HTR-8/SVneo (cell line): ENCODE measurements around the gene XYLT1.

Experiments used
- DNase-seq: peaks from one replicate; pipeline ENCODE4 v3.0.0; 2011; ENCODE audit warnings: low spot score, mixed read lengths; ENCODE audit not compliant: insufficient read length
- FAIRE-seq: peaks from 2 replicates; lab custom pipeline; 2011; peaks lifted over from hg19 to GRCh38; lab: Jason Lieb, UNC

Gene XYLT1

DNA sequence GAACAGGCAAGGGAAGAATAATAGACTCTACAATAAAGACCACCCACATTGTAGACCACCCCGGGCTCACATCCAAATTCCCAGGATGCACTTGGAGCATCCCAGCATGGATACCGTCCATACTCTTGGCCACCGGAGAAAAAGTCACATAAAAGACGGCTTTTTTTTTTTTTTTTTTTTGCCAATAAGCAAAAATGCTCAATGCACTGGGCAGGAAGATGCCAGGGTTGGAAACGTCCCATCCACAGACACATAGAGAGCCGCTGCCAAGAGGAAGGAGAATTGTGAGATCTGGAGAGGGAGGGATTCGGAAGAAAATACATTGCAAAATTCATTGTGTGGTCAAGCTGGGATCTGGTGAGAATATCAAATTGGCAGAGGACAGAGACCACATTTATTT, 286.7 kb downstream of the XYLT1 start:
- no peak for FAIRE-seq
- DNase-seq: no peak

DNA sequence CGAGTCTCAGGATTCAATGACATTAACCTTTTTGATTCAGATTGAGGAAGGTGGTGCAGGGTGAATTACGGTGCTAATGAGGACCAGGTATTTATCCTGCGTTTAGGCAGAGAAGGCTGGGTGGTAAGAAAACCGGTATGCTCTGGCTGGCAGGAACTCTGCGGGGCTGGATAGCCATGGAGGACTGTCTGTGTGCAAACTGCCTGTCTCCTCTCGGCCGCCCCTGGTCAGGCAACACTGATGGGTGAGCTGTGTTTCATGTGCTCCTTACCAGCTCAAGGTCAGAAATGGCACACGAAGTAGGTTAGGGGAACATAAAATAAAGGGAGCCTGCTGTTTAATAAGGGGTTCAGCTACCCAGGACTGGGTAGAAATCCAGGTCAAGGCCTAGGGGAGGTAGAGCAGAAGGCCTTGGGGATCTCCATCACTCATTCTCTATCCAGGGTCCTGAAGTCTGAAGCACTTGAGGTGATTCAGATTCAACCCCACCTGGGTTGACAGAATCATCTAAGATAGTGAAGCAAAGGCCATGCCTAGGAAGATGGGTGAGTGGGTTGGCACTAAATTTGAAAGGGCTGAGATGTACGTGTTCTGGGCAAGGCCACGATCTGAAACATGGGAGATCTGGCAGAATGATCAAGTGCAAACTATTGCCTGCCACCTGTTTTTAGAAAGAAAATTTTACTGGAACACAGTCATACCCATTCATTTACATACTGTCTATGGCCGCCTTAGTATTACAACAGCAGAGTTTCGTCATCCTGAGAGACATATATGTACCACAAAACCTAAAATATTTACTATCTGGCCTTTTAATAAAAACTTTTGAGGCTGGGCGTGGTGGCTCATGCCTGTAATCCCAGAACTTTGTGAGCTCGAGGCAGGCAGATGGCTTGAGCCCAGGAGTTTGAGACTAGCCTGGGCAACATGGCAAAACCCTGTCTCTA, 292.5 kb downstream of the XYLT1 start:
- FAIRE-seq (no peak), DNase-seq (no peak)

DNA sequence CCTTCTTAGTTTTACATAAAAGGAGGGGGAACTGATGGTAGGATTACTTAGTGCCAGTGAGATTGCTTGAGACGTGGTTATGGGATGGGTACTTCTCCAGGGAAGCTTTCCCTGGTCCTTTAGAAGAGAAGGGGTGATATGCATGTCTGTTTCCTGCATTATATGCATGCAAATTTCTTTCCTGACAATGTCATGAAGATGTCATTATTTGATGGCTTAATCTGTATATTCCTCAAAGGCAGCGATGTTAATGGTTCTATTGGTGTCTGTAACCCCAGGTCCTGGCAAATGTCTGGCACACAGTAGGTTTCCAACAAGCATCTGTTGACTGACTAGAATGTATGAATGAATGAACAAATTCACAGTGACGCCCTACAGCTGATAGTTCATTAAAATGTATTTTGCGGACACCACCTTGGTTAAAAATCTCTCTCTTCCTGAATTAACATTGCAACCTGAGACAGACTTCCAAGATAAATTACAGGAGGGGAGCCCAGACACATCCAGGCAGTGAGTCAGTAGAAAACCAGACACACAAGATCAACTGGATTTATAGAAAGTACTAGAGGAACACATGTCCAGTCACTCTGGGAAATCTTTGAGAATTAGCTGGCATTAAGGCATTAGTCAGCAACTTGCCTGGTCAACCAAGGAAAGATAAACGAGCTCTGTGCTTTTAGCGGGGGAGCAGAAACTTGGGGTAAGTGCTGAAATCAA, 293.4 kb downstream of the XYLT1 start:
- FAIRE-seq (no peak), DNase-seq (no peak)

DNA sequence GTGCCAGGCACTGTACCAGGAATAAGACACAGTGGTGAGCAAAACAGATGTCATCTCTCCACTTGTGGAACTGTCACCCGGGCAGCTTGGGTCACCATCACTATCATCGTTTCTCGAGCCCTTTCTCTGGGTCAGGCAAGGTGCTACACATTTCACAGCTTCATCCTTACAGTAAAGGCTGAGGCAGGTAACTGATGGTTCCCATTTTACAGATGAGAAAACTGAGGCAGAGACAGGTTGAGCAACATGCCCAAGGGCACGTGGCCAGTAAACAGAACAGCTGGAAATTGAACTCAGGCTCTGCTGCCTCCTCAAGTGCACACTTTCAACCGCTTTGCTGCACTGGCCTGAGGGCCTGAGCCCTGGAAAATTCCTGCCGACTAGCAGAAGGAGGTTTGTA, 294.6 kb downstream of the XYLT1 start:
- DNase-seq: no peak
- FAIRE-seq: no peak

DNA sequence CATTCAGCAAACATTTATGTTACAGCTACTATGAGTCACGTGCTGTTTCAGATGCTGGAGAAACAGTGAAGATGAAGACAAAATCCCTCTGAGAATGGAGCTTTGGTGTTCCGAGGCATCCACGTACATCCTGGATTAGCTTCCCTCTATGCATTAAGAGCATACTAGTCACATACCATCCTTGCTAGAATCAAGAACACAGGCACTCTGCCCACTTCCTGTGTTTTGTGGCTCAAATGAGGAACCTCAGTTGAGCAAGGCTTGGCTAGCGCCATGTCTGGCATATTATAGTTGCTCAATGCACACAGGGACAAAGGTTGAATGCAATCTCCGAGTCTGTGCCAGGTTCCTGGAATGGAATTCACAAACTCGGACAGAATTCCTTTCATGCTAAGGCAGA, 297.5 kb downstream of the XYLT1 start:
- DNase-seq (no peak), FAIRE-seq (no peak)

DNA sequence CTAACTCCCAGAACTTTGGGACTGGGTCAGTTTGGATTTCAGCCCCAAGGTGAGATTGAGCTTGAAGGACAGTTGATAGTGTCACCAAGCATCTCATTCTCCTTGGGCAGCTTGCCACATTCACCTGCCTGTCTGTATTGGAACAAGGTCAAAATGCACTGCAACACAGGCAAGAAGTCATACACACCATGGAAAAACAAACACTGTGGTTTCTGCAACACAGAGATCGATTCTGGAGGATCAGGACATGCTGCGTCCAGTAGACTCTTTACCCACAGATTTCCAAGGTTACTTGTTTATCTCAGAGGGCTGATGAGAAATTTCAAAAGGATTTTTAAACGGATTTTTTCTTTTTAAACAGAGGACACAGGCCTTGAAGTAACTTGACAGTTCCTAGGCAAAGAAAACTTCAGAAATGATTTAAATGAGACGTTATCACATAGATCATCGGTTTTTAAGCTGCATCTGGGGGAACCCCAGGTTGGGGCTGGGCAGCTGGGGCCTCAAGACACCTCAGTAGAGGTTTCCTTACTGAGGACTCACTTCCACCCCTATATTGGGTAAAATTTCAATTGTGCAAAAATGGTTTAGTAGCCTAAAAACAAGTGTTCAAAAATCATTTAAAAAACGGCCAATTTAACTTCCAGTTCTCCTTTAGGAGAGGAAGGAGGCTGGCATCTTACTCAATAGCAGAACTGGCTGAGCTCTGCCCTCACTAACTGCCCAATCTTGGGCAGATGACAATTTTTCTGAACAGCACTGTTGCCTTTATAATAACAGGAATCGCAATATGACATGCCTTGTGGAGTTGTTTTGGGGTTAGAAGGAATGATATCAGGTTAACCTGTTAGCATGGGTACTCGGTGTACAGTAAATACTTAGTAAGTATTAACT, 299.3 kb downstream of the XYLT1 start:
- DNase-seq (no peak), FAIRE-seq (no peak)

DNA sequence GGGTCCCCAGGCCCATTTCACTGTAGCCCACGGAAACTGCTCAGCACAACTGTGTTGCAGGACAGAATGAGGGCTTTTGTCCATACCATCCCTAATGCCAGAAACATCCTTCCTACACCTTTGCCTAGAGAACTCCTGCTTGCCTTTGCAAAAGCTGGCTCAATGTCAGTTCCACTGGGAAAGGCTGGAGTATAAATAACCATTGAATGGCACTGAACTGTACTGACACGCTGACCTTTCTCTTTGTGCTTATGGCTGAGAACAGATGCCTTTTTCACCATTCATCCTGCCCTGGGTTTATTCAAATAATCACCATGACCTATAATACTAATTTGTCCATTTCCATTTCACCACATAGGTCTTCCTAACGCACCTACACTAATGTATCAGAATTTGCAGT, 300.3 kb downstream of the XYLT1 start:
- DNase-seq (no peak), FAIRE-seq (no peak)

DNA sequence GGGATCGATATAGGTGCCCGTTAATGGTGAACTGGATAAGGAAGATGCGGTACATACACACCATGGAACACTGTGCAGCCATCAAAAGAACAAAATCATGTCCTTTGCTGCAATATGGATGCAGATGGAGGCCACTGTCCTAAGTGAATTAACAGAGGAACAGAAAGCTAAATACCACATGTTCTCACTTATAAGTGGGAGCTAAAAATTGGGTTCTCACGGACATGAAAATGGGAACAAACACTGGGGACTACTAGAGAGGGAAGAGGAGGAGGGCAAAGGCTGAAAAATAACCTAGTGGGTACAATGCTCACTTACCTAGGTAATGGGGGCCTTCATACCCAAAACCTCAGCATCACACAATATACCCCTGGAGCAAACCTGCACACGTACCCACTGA, 302.6 kb downstream of the XYLT1 start:
- FAIRE-seq (no peak), DNase-seq (no peak)

DNA sequence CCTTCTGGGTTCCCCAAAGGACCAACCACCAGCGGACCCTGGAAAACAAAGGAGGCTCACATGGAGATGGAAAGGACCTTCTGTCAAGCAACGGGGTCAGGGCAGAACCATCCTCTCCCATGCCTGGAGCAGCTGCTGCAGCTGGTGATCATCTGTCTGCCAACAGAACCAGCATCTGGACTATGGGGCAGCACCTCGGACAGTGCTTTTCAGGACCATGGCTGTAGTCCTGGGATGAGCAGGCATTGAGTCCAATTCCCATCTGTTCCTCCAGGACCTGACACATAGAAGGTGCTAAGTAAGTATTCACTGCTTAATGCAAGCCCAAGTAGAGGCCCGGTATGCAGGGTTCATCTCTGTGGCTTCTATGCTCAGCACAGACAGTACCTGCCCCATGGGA, 304.7 kb downstream of the XYLT1 start:
- no peak for DNase-seq
- no peak for FAIRE-seq

DNA sequence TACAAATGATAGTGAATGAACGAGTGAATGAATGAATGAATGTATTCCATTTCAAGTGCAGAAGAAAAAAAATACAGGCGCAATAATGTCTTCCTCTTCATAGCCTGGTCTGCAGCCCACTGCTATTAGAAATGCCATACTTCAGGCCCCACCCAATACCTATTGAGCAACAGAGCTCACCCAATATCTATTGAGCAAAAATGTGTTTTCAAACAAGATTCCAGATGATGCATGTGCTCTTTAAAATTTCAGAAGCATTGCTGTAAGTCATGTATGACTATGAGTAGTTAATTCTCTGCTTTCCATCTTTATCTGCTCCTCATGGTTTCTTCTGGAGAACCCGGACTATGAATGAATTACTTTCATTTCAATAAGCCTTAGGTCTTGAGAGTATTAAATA, 308.2 kb downstream of the XYLT1 start:
- FAIRE-seq (no peak), DNase-seq (no peak)

DNA sequence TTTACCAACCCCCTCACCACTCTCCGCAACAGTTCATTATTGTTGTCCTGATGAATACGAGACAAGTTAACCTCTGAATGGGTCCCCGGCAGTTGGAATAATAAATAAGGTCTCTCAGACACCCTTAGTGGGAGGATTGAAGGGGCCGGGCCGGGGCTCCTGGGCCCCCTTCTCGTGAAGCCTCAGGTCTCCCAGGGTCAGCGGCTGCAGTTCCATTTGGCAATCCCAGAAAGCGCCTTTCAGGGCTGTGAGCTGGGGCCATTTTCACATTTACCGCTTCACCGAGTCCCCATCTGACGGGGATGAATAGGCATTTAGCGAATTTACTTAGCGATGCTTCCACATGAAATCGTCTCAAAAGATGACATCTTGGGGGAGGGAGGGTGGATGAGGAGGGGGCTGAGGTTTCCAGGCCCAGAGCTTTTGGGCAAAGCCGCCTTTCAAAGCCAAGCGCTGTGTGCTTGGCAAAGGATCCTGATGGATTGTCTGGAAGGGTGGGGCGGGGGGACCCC, 309.8 kb downstream of the XYLT1 start:
- FAIRE-seq (no peak), DNase-seq (no peak)

DNA sequence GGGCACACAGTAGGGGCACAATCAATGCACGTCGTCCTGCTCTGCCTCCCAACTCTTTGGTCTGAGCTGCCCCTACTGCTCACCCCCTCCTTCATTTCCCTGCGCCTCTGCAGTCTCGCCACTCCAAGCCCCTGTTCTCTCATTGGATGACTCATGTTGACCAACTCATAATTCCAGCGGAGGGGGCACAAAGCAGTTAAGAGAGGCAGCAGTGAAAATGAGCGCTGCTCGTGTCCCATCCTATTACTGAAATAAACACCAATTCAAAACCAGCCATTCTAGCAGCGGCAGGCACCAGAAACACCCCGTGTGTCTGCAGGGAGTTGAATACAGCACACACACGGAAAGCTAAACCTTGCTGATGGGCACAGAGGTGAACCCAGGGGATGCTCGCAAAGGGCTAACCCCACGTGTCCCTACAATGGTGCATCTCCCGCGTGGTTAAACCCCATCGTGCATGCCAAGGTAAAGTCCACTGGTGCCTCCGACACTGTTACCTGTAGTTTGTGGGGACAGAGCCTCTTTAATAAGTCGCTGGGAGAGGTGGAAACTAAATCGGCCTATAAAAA, 310.4 kb downstream of the XYLT1 start:
- FAIRE-seq (no peak), DNase-seq (no peak)

DNA sequence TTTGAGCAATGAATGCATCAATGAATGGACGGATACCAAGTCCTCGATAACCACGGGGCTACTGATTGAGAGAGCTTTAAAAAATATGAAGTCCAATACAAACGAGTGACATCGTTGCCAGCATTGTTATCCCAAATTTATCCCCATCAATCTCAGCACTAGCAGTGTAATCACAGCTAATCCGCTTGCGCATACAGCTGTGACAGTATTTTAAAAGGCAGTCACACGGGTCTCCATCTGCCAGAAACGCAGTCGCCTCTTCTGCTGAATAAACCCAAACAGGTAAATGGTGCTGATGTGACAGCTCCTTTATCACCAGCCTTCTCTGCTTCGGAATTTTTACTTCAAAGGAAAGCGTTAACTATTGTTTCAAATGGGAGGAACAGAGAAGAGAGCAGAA, 311.1 kb downstream of the XYLT1 start:
- no peak for DNase-seq
- no peak for FAIRE-seq

DNA sequence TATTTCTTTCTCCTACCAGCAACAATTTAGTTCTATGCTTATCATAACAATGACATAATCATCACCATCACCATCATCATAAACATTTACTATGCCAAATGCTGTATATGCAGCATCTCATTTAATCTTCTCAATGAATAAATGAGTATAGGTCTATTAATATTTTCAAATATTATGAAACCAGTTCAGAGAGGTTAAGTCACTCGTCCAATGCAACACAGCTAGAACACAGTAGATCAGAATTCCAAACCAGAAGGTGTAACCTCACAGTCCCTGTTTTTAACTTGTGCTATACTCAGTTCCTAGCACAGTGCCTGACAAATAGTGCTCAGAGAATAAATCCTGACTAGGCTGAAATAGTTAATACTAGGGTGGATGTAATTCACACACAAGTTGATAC, 314.8 kb downstream of the XYLT1 start:
- FAIRE-seq (no peak), DNase-seq (no peak)

DNA sequence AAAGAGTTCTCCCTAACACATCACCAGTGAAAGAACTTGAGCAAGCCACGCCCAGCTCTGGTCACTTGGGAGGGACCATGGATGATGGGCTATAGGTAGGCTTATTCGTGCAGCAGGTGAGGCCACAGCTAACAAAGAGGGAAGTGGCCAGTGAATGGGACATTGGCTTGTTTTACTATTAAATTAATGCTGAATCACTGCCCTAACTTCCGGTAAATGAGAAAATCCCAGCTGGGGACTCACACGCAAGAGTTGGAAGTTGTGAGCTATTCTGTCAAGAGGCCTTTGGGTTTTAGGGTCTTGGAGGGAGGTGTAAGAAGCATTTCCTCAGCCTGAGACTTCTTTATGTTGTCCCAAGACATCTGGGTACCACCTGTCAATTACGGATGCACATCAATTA, 315.3 kb downstream of the XYLT1 start:
- DNase-seq: no peak
- no peak for FAIRE-seq

DNA sequence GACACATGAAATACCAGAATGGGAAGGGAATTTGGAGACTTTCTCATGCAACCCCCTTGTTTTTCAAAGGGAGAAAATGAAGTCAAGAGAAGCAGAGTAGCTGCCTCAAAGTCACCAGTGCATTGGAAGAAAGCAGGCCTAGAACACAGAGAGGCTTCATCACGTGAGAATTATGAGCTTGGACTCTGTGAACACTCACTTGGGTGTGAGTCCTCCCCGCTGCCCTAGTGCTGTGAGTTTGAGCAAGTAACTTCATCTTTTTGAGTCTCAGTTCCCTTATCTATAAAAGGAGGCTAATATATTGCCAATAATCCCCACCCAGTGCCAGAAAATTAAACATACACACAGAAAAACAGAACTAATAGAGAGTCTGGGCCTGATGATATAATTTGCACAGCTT, 315.8 kb downstream of the XYLT1 start:
- FAIRE-seq: no peak
- no peak for DNase-seq

DNA sequence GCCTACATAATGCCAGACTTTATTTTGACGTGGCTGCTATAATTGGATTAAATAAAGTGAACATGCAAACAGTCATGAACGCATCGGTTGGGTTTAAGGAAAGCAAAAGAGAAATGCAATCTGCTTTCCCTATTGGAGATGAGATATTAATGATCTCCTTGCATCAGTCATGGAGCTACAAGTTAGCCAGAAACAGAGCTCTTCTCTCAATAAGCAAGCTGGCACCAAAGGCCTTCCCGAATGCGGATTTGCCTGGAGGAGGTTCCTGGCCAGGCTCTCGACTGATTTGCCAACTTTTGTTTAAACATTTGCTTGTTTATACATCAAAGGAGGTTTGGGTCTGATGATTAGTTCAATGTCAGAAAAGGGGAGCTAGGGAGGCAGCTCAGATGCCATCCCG, 318.4 kb downstream of the XYLT1 start:
- no peak for FAIRE-seq
- DNase-seq: no peak

DNA sequence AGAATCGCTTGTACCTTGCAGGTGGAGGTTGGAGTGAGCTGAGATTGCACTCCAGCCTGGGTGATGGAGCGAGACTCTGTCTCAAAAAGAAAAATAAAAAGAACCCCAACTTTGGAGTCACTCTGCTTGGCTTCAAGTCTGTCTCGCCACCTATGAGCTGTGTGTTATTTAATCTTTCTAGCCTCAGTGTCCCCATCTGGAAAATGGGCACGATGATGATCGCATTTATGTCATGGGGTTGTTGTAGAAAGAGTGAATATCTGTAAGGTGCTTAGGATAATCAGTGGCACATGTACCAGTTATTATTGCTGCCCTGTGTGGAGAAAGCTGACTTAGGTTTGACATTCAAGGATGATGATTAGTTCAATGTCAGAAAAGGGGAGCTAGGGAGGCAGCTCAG, 319.4 kb downstream of the XYLT1 start:
- DNase-seq (no peak), FAIRE-seq (no peak)

DNA sequence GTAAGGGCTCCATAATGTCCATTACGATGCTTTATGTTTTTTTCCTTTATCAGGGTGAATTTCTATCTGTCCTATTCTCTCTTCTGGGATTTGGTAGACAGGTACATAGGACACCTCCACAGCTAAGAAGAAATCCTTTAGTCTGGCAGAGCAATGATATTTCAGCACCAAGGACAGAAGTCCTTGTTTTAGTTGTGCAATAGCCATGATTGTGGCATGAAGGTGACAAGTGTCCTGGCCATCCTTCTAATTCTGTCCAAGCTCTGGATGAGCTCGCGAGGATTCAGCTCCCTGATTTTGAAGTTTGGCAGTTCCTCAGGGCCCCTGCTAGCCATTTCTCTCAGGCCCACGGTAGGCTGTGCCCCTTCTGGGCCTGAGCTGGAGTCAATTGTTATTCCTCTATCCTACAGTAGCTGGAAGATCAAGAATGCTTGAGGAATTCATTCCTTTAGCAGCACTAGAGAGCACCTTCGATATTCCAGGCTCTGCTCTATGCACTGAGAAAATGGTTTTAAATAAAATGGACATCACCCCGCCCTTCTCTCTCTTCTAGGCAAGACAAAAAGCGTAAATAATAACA, 320.8 kb downstream of the XYLT1 start:
- FAIRE-seq (no peak), DNase-seq (no peak)

DNA sequence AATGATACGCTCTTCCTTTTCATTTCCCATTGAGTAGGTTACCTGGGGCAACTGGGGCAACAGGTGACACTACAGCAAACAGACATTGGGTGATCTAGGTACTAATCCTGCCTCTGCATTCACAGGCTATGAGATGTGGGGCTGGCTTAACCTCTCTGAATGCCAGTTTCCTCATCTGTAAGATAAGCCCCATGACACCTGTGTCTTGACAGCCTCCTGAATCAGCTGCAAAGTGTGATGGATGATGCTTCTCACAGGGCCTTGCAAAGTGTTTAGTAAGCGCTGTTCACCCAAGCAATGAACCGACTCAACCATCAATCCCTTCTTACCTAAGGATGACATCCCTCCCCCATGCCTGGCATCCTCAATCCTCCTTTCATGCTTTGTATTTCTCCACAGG, 322.8 kb downstream of the XYLT1 start:
- no peak for DNase-seq
- FAIRE-seq: no peak
